ENCODE measurements around the gene PDXP. TPM values are rescaled to one million over a fixed set of nuclear protein-coding genes. Genes with fewer than 3 reads are reported as not detected.
A peak's percentile ranks its signal among the peaks of the same experiment; 100 is the strongest.

The PDXP gene
- total and polyA plus RNA-seq, 2 experiments from 2014 or later: 1.9 to 17.5 TPM

GRCh38 chr22:37665487-37665886 lies 7.0 kb downstream of the PDXP start:
- Histone ChIP-seq H3K9me2 (ENCODE audit: insufficient read depth) (no peaks in the 10 kb centered on the region), H4K20me1 (ENCODE audit: insufficient read depth) (0 out of 2 replicates have a peak, but pooled peaks cover under 1% of the 10 kb centered on the region), H3K9me3 (ENCODE audit: low read depth) (no peaks in the 10 kb centered on the region), H3K79me2 (ENCODE audit: insufficient read depth) (peaks cover 74% of the 10 kb centered on the region), H3K4me2 (ENCODE audit: unreplicated experiment) (no peak overlapping the region), H3K4me3 (no peak overlapping the region), H3K36me3 (ENCODE audit: low read depth) (no peaks in the 10 kb centered on the region), H3K4me1 (ENCODE audit: insufficient read depth) (peaks cover 22% of the 10 kb centered on the region), H2AFZ (no peak overlapping the region), H3K27ac (no peak overlapping the region), H3K27me3 (replicated peaks; ENCODE audit: insufficient read depth) (no peaks in the 10 kb centered on the region), H3F3A (ENCODE audit: insufficient read depth) (peaks cover 14% of the 10 kb centered on the region), H3K9ac (no peak overlapping the region)
- DNase-seq: no peak
- TF ChIP-seq EZH2phosphoT487 (IDR thresholded peaks at IDR 0.05; ENCODE audit: insufficient read depth, low read depth): no peak
- TF ChIP-seq EZH2 (IDR thresholded peaks at IDR 0.05; ENCODE audit: insufficient read depth, poor library complexity, severe bottlenecking): no peak
- in situ Hi-C loops (cut with MboI): no loop called here
- WGBS, 2 experiments (ENCODE audit: low coverage in 1 of 2, low lambda C conversion rate in 2 of 2, missing lambda C conversion rate in 2 of 2): 92 to 93% methylated on average over 19 to 24 of the region's 24 CpGs

GRCh38 chr22:37669586-37669985 lies 11.1 kb downstream of the PDXP start:
- Histone ChIP-seq H4K20me1 (ENCODE audit: insufficient read depth) (no peaks in the 10 kb centered on the region), H3K4me3 (no peak overlapping the region), H3K9ac (no peak overlapping the region), H3K27me3 (replicated peaks; ENCODE audit: insufficient read depth) (no peaks in the 10 kb centered on the region), H2AFZ (no peak overlapping the region), H3K4me2 (ENCODE audit: unreplicated experiment) (no peak overlapping the region), H3K4me1 (ENCODE audit: insufficient read depth) (peaks cover 13% of the 10 kb centered on the region), H3K27ac (no peak overlapping the region), H3K9me2 (ENCODE audit: insufficient read depth) (no peaks in the 10 kb centered on the region), H3K9me3 (ENCODE audit: low read depth) (no peaks in the 10 kb centered on the region), H3K36me3 (ENCODE audit: low read depth) (no peaks in the 10 kb centered on the region), H3K79me2 (ENCODE audit: insufficient read depth) (peaks cover 41% of the 10 kb centered on the region), H3F3A (ENCODE audit: insufficient read depth) (peaks cover 6% of the 10 kb centered on the region)
- DNase-seq: peak; percentile 31
- in situ Hi-C loops (cut with MboI): no loop called here
- 84 to 87% methylated on average over 6 of the region's 6 CpGs for WGBS, 2 experiments (ENCODE audit: low coverage in 1 of 2, low lambda C conversion rate in 2 of 2, missing lambda C conversion rate in 2 of 2)
- TF ChIP-seq EZH2 (IDR thresholded peaks at IDR 0.05; ENCODE audit: insufficient read depth, poor library complexity, severe bottlenecking) (no peak), EZH2phosphoT487 (IDR thresholded peaks at IDR 0.05; ENCODE audit: insufficient read depth, low read depth) (no peak)

GRCh38 chr22:37672206-37672919 lies 13.8 kb downstream of the PDXP start:
- H3K9me2 ChIP-seq (ENCODE audit: insufficient read depth): no peaks in the 10 kb centered on the region
- no peak overlapping the region for H3K4me2 ChIP-seq (ENCODE audit: unreplicated experiment)
- H3F3A ChIP-seq (ENCODE audit: insufficient read depth): peaks cover 6% of the 10 kb centered on the region
- no peak for DNase-seq
- peaks cover 13% of the 10 kb centered on the region for H3K4me1 ChIP-seq (ENCODE audit: insufficient read depth)
- no peak for TF ChIP-seq EZH2 (IDR thresholded peaks at IDR 0.05; ENCODE audit: insufficient read depth, poor library complexity, severe bottlenecking)
- no peak for TF ChIP-seq EZH2phosphoT487 (IDR thresholded peaks at IDR 0.05; ENCODE audit: insufficient read depth, low read depth)
- in situ Hi-C loops (cut with MboI): no loop called here
- no peaks in the 10 kb centered on the region for H3K9me3 ChIP-seq (ENCODE audit: low read depth)
- peaks cover 33% of the 10 kb centered on the region for H3K79me2 ChIP-seq (ENCODE audit: insufficient read depth)
- no peak overlapping the region for H3K9ac ChIP-seq
- H4K20me1 ChIP-seq (ENCODE audit: insufficient read depth): no peaks in the 10 kb centered on the region
- no peak overlapping the region for H3K27ac ChIP-seq
- H2AFZ ChIP-seq: no peak overlapping the region
- 92 to 93% methylated on average over 15 of the region's 15 CpGs for WGBS, 2 experiments (ENCODE audit: low coverage in 1 of 2, low lambda C conversion rate in 2 of 2, missing lambda C conversion rate in 2 of 2)
- H3K36me3 ChIP-seq (ENCODE audit: low read depth): peaks cover 1% of the 10 kb centered on the region; the same call in 1 of the 2 replicates
- H3K27me3 ChIP-seq (replicated peaks; ENCODE audit: insufficient read depth): no peaks in the 10 kb centered on the region
- H3K4me3 ChIP-seq: no peak overlapping the region

- H3K4me3 ChIP-seq: no peak overlapping the region
- in situ Hi-C loops (cut with MboI): no loop called here
- no peaks in the 10 kb centered on the region for H3K9me2 ChIP-seq (ENCODE audit: insufficient read depth)
- H3K36me3 ChIP-seq (ENCODE audit: low read depth): peaks cover 8% of the 10 kb centered on the region
- no peak for DNase-seq
- peaks cover 14% of the 10 kb centered on the region for H3K4me1 ChIP-seq (ENCODE audit: insufficient read depth)
- no peak overlapping the region for H3K9ac ChIP-seq
- H3F3A ChIP-seq (ENCODE audit: insufficient read depth): peaks cover 9% of the 10 kb centered on the region
- H3K79me2 ChIP-seq (ENCODE audit: insufficient read depth): peaks cover 33% of the 10 kb centered on the region
- no peak overlapping the region for H3K4me2 ChIP-seq (ENCODE audit: unreplicated experiment)
- TF ChIP-seq EZH2 (IDR thresholded peaks at IDR 0.05; ENCODE audit: insufficient read depth, poor library complexity, severe bottlenecking): no peak
- TF ChIP-seq EZH2phosphoT487 (IDR thresholded peaks at IDR 0.05; ENCODE audit: insufficient read depth, low read depth): no peak
- H3K9me3 ChIP-seq (ENCODE audit: low read depth): no peaks in the 10 kb centered on the region
- no peak overlapping the region for H2AFZ ChIP-seq
- WGBS, 2 experiments (ENCODE audit: low coverage in 1 of 2, low lambda C conversion rate in 2 of 2, missing lambda C conversion rate in 2 of 2): 73 to 78% methylated on average over 11 of the region's 11 CpGs
- peaks cover 3% of the 10 kb centered on the region; the same call in 1 of the 2 replicates for H4K20me1 ChIP-seq (ENCODE audit: insufficient read depth)
- H3K27ac ChIP-seq: no peak overlapping the region
- no peaks in the 10 kb centered on the region for H3K27me3 ChIP-seq (replicated peaks; ENCODE audit: insufficient read depth)
Observed at GRCh38 chr22:37672920-37673455, 14.5 kb downstream of the PDXP start.

Data from GM23248 (cell line).